HG03354 (cell line): ENCODE results near the gene CFAP70.
"Not testable (repeated sequence)": the region's sequence is repeated elsewhere in the genome, so short reads cannot be mapped to it uniquely, and the experiment has no call there.

Experiments
- ATAC-seq: cut with Tn5 transposase; IDR thresholded peaks from one replicate; pipeline ENCODE4 v1.9.1; 2021; ENCODE audit warnings: mild to moderate bottlenecking; ENCODE audit not compliant: unreplicated experiment, poor library complexity, severe bottlenecking

The CFAP70 gene

GRCh38 chr10:73262105-73262730, 96.4 kb downstream of the CFAP70 start:
- ATAC-seq: no peak

GRCh38 chr10:73261362-73261995, 97.2 kb downstream of the CFAP70 start:
- no peak for ATAC-seq

GRCh38 chr10:73258612-73259011, 100.1 kb downstream of the CFAP70 start:
- ATAC-seq: not testable (repeated sequence)

GRCh38 chr10:73253225-73253555, 105.5 kb downstream of the CFAP70 start:
- peak; percentile 30 for ATAC-seq

- peak; percentile 80 for ATAC-seq
These were observed 106.0 kb downstream of the CFAP70 start, which contains the start of gene MRPS16 for GRCh38 chr10:73252445-73253224. Gene MRPS16, minus strand, starts transcription at chr10:73252644. Its CDS starts 162 bp downstream, at chr10:73252482.

- ATAC-seq: no peak
These were observed 106.8 kb downstream of the CFAP70 start for GRCh38 chr10:73251683-73252444.

- no peak for ATAC-seq
These were observed 110.4 kb downstream of the CFAP70 start for GRCh38 chr10:73248259-73248724.

GRCh38 chr10:73247509-73248258, 111.0 kb downstream of the CFAP70 start:
- ATAC-seq: no peak

DNA sequence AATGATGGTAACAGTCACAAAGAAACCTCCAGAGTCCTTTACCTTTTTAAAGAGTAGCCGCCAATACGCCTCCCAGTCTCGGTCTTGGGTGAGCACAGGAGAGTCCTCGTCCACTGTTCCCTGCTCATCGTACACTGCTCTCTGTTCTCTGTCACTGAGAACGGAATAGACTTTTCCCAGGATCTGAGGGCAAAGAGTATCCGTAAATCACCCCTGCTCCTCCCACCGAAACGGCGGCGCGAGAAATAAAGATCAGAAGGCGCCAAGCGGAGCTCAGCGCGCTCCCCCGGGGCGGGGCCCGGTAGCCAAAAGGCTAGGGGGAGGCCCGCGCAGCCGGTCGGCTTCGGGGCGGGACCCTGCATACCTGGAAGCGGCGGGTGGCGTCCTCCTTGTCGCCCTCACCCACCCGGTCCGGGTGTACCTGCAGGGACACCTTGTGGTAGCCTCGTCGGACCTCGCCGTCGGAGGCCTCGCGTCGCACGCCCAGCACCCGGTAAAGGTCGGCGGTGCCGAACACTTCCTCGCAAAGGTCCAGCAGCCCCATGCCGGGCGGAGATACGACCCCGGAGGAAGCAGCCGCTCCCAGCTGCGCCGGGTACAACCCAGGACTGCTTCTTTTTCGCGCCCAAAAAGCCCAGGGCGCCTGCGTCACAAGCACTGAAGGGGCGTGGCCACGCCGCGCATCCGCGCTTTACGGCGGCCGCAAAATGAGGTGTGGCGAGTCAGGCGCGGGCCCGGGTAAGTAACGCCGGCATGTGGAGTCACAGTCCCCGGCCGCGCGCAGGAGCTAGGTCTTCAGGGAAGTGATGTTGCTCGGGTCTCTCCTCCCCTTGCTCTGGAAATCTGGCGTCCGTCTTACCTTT, 111.8 kb downstream of the CFAP70 start, which contains the start of gene DNAJC9:
Gene DNAJC9, minus strand, starts transcription at position 610 of the 863 bp plus-strand sequence. Its CDS starts 66 bp downstream, at position 544.
- peak; percentile 84 for ATAC-seq

- no peak for ATAC-seq
These were observed 112.4 kb downstream of the CFAP70 start for GRCh38 chr10:73246322-73246645.

- no peak for ATAC-seq
These were observed 113.7 kb downstream of the CFAP70 start for GRCh38 chr10:73244866-73245477.

- ATAC-seq: no peak
These were observed 118.8 kb downstream of the CFAP70 start for GRCh38 chr10:73239908-73240307.

DNA sequence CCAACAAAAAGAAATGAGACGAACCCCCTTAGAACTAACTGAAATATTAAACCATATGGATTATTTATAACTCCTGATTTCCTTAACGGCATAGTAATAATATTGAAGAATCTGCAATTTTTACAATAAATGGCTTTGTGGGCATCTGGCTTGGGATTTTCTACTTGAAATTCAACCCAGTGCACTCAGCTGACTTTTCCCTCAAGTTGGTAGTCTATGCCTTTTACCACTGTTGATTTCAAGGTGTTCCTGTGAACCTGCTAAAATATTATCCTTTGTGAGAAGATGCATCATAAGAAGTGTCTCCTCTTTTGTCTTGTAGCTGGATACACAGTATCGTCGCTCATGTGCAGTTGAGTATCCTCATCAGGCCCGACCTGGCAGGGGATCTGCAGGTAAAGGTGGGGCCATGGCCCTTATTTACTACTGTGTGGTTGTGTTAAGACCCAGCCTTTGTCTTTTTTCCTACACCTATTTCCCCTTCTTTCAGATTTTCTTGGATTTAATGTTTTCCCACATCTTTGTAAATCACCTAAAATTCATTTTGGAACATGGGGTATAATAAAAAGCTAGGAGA, 119.6 kb downstream of the CFAP70 start:
- no peak for ATAC-seq

- ATAC-seq: no peak
These were observed 124.0 kb downstream of the CFAP70 start for GRCh38 chr10:73234695-73235094.

GRCh38 chr10:73233883-73234282, 124.8 kb downstream of the CFAP70 start:
- no peak for ATAC-seq

- ATAC-seq: no peak
These were observed 125.8 kb downstream of the CFAP70 start for GRCh38 chr10:73232887-73233286.

GRCh38 chr10:73229567-73229966, 129.1 kb downstream of the CFAP70 start:
- no peak for ATAC-seq

DNA sequence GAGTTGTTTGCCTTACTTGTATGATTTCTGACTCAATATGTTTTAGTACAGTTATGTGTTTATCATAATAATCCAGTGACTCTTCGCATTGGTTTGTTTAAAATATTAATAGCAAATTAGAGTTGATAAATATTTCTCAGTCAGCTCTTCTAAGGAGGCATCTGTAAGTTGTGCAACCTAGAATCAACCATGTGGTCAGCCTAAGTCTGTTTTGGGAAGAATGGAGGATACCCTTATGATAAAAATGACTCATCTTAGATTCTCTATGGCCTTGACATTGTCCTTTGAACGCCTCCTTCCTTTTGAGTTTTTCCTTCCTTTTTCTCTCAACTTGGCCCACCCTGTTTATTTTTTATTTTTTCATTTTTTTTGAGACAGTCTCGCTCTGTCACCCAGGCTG, 130.4 kb downstream of the CFAP70 start:
- ATAC-seq: no peak
